Measurements from ENCODE around the gene FAF1.
"Not testable (repeated sequence)": the region's sequence is repeated elsewhere in the genome, so short reads cannot be mapped to it uniquely, and the experiment has no call there.

FAF1 gene

DNA sequence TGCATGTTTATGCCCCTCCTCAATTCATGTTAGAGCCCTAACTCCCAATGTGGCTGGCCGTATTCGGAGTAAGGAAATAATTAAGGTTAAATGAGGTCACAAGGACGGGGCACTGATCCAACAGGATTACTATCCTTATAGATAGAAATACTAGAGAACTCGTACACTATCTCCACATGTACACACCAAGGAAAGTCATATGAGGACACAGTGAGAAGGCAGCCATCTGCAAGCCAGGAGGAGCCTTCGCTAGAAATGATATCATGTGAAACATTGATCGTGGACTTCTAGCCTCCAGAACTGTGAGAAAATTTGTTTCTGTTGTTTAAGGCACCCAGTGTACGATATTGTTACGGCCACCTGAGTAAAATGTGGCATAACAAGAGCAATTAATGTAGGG, 79.7 kb downstream of the FAF1 start:
- no peak for DNase-seq
- TF ChIP-seq, protein P1, sequence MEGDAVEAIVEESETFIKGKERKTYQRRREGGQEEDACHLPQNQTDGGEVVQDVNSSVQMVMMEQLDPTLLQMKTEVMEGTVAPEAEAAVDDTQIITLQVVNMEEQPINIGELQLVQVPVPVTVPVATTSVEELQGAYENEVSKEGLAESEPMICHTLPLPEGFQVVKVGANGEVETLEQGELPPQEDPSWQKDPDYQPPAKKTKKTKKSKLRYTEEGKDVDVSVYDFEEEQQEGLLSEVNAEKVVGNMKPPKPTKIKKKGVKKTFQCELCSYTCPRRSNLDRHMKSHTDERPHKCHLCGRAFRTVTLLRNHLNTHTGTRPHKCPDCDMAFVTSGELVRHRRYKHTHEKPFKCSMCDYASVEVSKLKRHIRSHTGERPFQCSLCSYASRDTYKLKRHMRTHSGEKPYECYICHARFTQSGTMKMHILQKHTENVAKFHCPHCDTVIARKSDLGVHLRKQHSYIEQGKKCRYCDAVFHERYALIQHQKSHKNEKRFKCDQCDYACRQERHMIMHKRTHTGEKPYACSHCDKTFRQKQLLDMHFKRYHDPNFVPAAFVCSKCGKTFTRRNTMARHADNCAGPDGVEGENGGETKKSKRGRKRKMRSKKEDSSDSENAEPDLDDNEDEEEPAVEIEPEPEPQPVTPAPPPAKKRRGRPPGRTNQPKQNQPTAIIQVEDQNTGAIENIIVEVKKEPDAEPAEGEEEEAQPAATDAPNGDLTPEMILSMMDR (IDR thresholded peaks at IDR 0.05; ENCODE audit: low read depth, low read length), result no peak

GRCh38 chr1:50879137-50879536, 80.9 kb downstream of the FAF1 start:
- TF ChIP-seq, protein P1 (IDR thresholded peaks at IDR 0.05; ENCODE audit: low read depth, low read length), result no peak
- H3K9me3 ChIP-seq (ENCODE audit: severe bottlenecking), result no peaks in the 10 kb centered on the region
- H3K4me3 ChIP-seq (ENCODE audit: low read depth, low read length), result no peak overlapping the region
- H3K27ac ChIP-seq, result no peak overlapping the region
- H3K36me3 ChIP-seq, result peaks cover 3% of the 10 kb centered on the region; the same call in 1 of the 2 replicates
- DNase-seq, result no peak
- H3K27me3 ChIP-seq (ENCODE audit: insufficient read depth, low read depth, severe bottlenecking), result no peaks in the 10 kb centered on the region

More for the DNA sequence above, 79.7 kb downstream of the FAF1 start:
- H3K27ac ChIP-seq, result no peak overlapping the region
- no peak overlapping the region for H3K4me3 ChIP-seq (ENCODE audit: low read depth, low read length)
- no peaks in the 10 kb centered on the region for H3K27me3 ChIP-seq (ENCODE audit: insufficient read depth, low read depth, severe bottlenecking)
- no peaks in the 10 kb centered on the region for H3K9me3 ChIP-seq (ENCODE audit: severe bottlenecking)
- H3K36me3 ChIP-seq, result peaks cover 3% of the 10 kb centered on the region; the same call in 1 of the 2 replicates

GRCh38 chr1:50878434-50878833, 81.6 kb downstream of the FAF1 start:
- TF ChIP-seq, protein P1 (IDR thresholded peaks at IDR 0.05; ENCODE audit: low read depth, low read length), result no peak
- Histone ChIP-seq H3K36me3 (no peaks in the 10 kb centered on the region; the same call in 1 of the 2 replicates), H3K9me3 (ENCODE audit: severe bottlenecking) (no peaks in the 10 kb centered on the region), H3K4me3 (ENCODE audit: low read depth, low read length) (no peak overlapping the region), H3K27ac (no peak overlapping the region), H3K27me3 (ENCODE audit: insufficient read depth, low read depth, severe bottlenecking) (no peaks in the 10 kb centered on the region)
- DNase-seq, result no peak

DNA sequence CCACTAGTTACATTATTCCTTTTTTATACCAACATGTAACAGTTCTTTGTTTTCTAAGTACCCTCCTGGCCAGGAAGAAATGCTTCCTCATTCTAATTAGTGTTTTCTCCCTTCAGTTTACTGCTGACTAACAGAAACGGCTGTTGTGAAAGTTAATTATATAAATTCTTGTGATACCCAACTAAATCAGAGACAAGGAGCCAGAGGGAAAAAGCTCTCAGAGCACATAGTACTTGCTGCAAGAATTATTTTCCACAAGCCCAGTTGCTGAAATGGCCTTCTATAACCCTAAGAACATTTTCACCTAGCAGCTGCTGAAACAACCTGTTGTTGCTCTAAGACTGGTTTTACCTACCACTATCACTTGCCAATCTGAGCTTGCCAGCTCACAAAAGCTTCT, 82.4 kb downstream of the FAF1 start:
- no peaks in the 10 kb centered on the region; the same call in 1 of the 2 replicates for H3K36me3 ChIP-seq
- no peak for DNase-seq
- no peaks in the 10 kb centered on the region for H3K27me3 ChIP-seq (ENCODE audit: insufficient read depth, low read depth, severe bottlenecking)
- TF ChIP-seq, protein P1 (IDR thresholded peaks at IDR 0.05; ENCODE audit: low read depth, low read length), result no peak
- H3K4me3 ChIP-seq (ENCODE audit: low read depth, low read length), result no peak overlapping the region
- H3K9me3 ChIP-seq (ENCODE audit: severe bottlenecking), result no peaks in the 10 kb centered on the region
- no peak overlapping the region for H3K27ac ChIP-seq

- H3K27me3 ChIP-seq (ENCODE audit: insufficient read depth, low read depth, severe bottlenecking), result no peaks in the 10 kb centered on the region
- no peaks in the 10 kb centered on the region for H3K9me3 ChIP-seq (ENCODE audit: severe bottlenecking)
- H3K36me3 ChIP-seq, result peaks cover 2% of the 10 kb centered on the region; the same call in 1 of the 2 replicates
- TF ChIP-seq, protein P1 (IDR thresholded peaks at IDR 0.05; ENCODE audit: low read depth, low read length), result peak; percentile 66
- no peak overlapping the region for H3K4me3 ChIP-seq (ENCODE audit: low read depth, low read length)
- peak; percentile 77 for DNase-seq
- no peak overlapping the region for H3K27ac ChIP-seq
These were observed 86.4 kb downstream of the FAF1 start for GRCh38 chr1:50873458-50874187.

DNA sequence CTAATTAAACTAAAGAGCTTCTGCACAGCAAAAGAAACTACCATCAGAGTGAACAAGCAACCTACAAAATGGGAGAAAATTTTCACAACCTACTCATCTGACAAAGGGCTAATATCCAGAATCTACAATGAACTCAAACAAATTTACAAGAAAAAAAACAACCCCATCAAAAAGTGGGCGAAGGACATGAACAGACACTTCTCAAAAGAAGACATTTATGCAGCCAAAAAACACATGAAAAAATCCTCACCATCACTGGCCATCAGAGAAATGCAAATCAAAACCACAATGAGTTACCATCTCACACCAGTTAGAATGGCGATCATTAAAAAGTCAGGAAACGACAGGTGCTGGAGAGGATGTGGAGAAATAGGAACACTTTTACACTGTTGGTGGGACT, 95.2 kb downstream of the FAF1 start:
- H3K36me3 ChIP-seq; H3K9me3 ChIP-seq (ENCODE audit: severe bottlenecking); H3K4me3 ChIP-seq (ENCODE audit: low read depth, low read length); DNase-seq; H3K27ac ChIP-seq; H3K27me3 ChIP-seq (ENCODE audit: insufficient read depth, low read depth, severe bottlenecking): not testable (repeated sequence)
